CD14-positive monocyte (primary cell): ENCODE data around the gene SLC50A1. TPM values are rescaled to one million over a fixed set of nuclear protein-coding genes. Genes with fewer than 3 reads are reported as not detected.
A peak's percentile ranks its signal among the peaks of the same experiment; 100 is the strongest.

ENCODE experiments used
- DNase-seq, 3 donors: peaks; one replicate each; pipeline ENCODE4 v3.0.0-alpha.2; 2011 to 2022
- H2AFZ ChIP-seq: 2 replicates; pipeline ENCODE4 v1.6.0; 2012; ENCODE audit warnings: mild to moderate bottlenecking, low read depth, low read length, inconsistent platforms; ENCODE audit not compliant: insufficient read depth, poor library complexity, severe bottlenecking
- H3K27ac ChIP-seq, 2 donors: 1 replicate in 1 of 2; 2 replicates in 1 of 2; pipeline ENCODE4 v1.5.1; 2012 to 2013; ENCODE audit warnings: low read length in 2 of 2, control low read depth in 1 of 2, inconsistent platforms in 1 of 2, low read depth in 1 of 2, mild to moderate bottlenecking in 1 of 2
- H3K27me3 ChIP-seq, 2 donors: one replicate each; pipeline versions ENCODE4 v1.6.0 to v1.6.1; 2011 to 2013; ENCODE audit warnings: low read length in 2 of 2; ENCODE audit not compliant: control insufficient read depth in 2 of 2, insufficient read depth in 2 of 2
- H3K36me3 ChIP-seq, 2 donors: replicated peaks in 1 of 2; 1 replicate in 1 of 2; 2 replicates in 1 of 2; pipeline versions ENCODE4 v1.5.1 to v1.6.1; 2012 to 2013; ENCODE audit warnings: low read length in 2 of 2, control low read depth in 1 of 2, inconsistent platforms in 1 of 2, mild to moderate bottlenecking in 1 of 2; ENCODE audit not compliant: insufficient read depth in 2 of 2, control insufficient read depth in 1 of 2
- H3K4me1 ChIP-seq, 2 donors: 1 replicate in 1 of 2; 2 replicates in 1 of 2; pipeline versions ENCODE4 v1.5.1 to v1.6.1; 2012 to 2013; ENCODE audit warnings: low read length in 2 of 2, control low read depth in 1 of 2, inconsistent platforms in 1 of 2, mild to moderate bottlenecking in 1 of 2, moderate library complexity in 1 of 2; ENCODE audit not compliant: insufficient read depth in 2 of 2, control insufficient read depth in 1 of 2
- H3K4me2 ChIP-seq: replicated peaks from 2 replicates; pipeline ENCODE3; 2012; ENCODE audit warnings: low read length, moderate library complexity, mild to moderate bottlenecking; ENCODE audit not compliant: poor library complexity, severe bottlenecking; ENCODE audit errors: extremely low read depth
- H3K4me3 ChIP-seq, 3 experiments: fragments of 200-600 bp in 1 of 3; sonication (generic) in 1 of 3; replicated peaks in 1 of 3; 1 replicate in 2 of 3; 2 replicates in 1 of 3; pipeline ENCODE4 v1.5.1; 2011 to 2013; ENCODE audit warnings: low read length in 3 of 3, mild to moderate bottlenecking in 3 of 3, control low read depth in 2 of 3, low read depth in 2 of 3, inconsistent platforms in 1 of 3, moderate library complexity in 1 of 3
- H3K79me2 ChIP-seq: 2 replicates; pipeline ENCODE4 v1.6.0; 2012; ENCODE audit warnings: mild to moderate bottlenecking, control low read depth, inconsistent platforms, low read length, moderate library complexity; ENCODE audit not compliant: insufficient read depth
- H3K9ac ChIP-seq: 2 replicates; pipeline ENCODE4 v1.6.0; 2017; ENCODE audit warnings: low read length, mild to moderate bottlenecking; ENCODE audit not compliant: insufficient read depth, poor library complexity, severe bottlenecking
- H3K9me3 ChIP-seq, 2 donors: replicated peaks in 1 of 2; 1 replicate in 1 of 2; 2 replicates in 1 of 2; pipeline versions ENCODE4 v1.5.1 to v1.6.1; 2012 to 2013; ENCODE audit warnings: low read length in 2 of 2, control low read depth in 1 of 2; ENCODE audit not compliant: control insufficient read depth in 1 of 2, insufficient read depth in 1 of 2
- H4K20me1 ChIP-seq: 2 replicates; pipeline ENCODE4 v1.6.0; 2012; ENCODE audit warnings: mild to moderate bottlenecking, low read length, control low read depth, moderate library complexity; ENCODE audit not compliant: insufficient read depth
- H3K27ac Mint-ChIP-seq, 7 donors: one replicate each; pipeline ENCODE4 v1.8.0; 2020; ENCODE audit warnings: mild to moderate bottlenecking in 7 of 7, mixed read lengths in 7 of 7, moderate library complexity in 6 of 7, inconsistent platforms in 2 of 7
- H3K27me3 Mint-ChIP-seq, 3 donors: one replicate each; pipeline ENCODE4 v1.8.0; 2021 to 2022; ENCODE audit warnings: low read depth in 3 of 3, mild to moderate bottlenecking in 3 of 3, mixed read lengths in 3 of 3, moderate library complexity in 3 of 3, inconsistent platforms in 1 of 3
- H3K36me3 Mint-ChIP-seq, 2 donors: one replicate each; pipeline ENCODE4 v1.8.0; 2020; ENCODE audit warnings: mixed read lengths in 2 of 2, inconsistent platforms in 1 of 2, mild to moderate bottlenecking in 1 of 2
- H3K4me1 Mint-ChIP-seq: one replicate; pipeline ENCODE4 v1.8.0; 2020; ENCODE audit warnings: mild to moderate bottlenecking, mixed read lengths
- H3K4me3 Mint-ChIP-seq, 2 donors: one replicate each; pipeline ENCODE4 v1.8.0; 2020; ENCODE audit warnings: mild to moderate bottlenecking in 2 of 2, mixed read lengths in 2 of 2, moderate library complexity in 1 of 2
- H3K9me3 Mint-ChIP-seq, 7 donors: one replicate each; pipeline ENCODE4 v1.8.0; 2020 to 2022; ENCODE audit warnings: mixed read lengths in 7 of 7, mild to moderate bottlenecking in 6 of 7, moderate library complexity in 6 of 7, inconsistent platforms in 2 of 7
- WGBS: methylation state at CpG from one replicate; pipeline ENCODE4 v1.1.5; 2013; ENCODE audit warnings: missing lambda C conversion rate; ENCODE audit not compliant: insufficient coverage; 5-methylcytosine and 5-hydroxymethylcytosine counted together
- intact Hi-C, 2 donors: fragments of 100-400 bp; cut with micrococcal nuclease; formaldehyde crosslinking; loops; one replicate each; pipeline versions ENCODE4 v1.15.0 to v1.15.1; 2023
- polyA plus RNA-seq, 3 donors: library from polyadenylated mRNA; depleted of rRNA in 1 of 3; unstranded in 2 of 3; stranded (reverse) in 1 of 3; fragments of 300-500 nt in 2 of 3; fragments of >200 nt in 1 of 3; fragmentation: Illumina TruSeq in 2 of 3; gene quantifications; 1 replicate in 2 of 3; 2 replicates in 1 of 3; pipeline ENCODE4 v1.2.3, GENCODE V29; 2012 to 2021
- TF ChIP-seq, protein P1 (sequence below): fragments of 200-600 bp; IDR thresholded peaks from one replicate; pipeline ENCODE4 v1.8.0; 2022; ENCODE audit warnings: antibody characterized with exemption, mild to moderate bottlenecking

The SLC50A1 gene
- polyA plus RNA-seq, 3 donors, result 40.0 to 50.8 (median 49.4) TPM

DNA sequence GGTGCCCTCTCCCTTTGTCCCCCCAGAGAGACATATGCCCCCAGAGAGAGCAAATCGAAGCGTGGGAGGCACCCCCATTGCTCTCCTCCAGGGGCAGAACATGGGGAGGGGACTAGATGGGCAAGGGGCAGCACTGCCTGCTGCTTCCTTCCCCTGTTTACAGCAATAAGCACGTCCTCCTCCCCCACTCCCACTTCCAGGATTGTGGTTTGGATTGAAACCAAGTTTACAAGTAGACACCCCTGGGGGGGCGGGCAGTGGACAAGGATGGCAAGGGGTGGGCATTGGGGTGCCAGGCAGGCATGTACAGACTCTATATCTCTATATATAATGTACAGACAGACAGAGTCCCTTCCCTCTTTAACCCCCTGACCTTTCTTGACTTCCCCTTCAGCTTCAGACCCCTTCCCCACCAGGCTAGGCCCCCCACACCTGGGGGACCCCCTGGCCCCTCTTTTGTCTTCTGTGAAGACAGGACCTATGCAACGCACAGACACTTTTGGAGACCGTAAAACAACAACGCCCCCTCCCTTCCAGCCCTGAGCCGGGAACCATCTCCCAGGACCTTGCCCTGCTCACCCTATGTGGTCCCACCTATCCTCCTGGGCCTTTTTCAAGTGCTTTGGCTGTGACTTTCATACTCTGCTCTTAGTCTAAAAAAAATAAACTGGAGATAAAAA is 48.7 kb upstream of the SLC50A1 start:
- Histone ChIP-seq H4K20me1 (peaks cover 23% of the 10 kb centered on the region), H3K4me3 (no peak overlapping the region), H2AFZ (no peak overlapping the region), H3K79me2 (no peaks in the 10 kb centered on the region), H3K4me2 (no peak overlapping the region), H3K9me3 (peaks cover 0 to 12% of the 10 kb centered on the region in 2 donors), H3K4me1 (peaks cover 31 to 39% of the 10 kb centered on the region in 2 donors), H3K9ac (no peak overlapping the region), H3K36me3 (no peaks in the 10 kb centered on the region), H3K27ac (no peak overlapping the region), H3K27me3 (peaks cover 18 to 25% of the 10 kb centered on the region in 2 donors)
- Mint-ChIP-seq H3K27ac (peak overlapping the region in 1 of 7 donors; percentile 33), H3K4me3 (no peak overlapping the region), H3K4me1 (peaks cover 34% of the 10 kb centered on the region), H3K9me3 (peaks cover 0 to 14% (median 4%) of the 10 kb centered on the region in 7 donors), H3K36me3 (peaks cover 5 to 9% of the 10 kb centered on the region in 2 donors), H3K27me3 (peaks cover 23 to 30% (median 28%) of the 10 kb centered on the region in 3 donors)
- intact Hi-C loops, result loop anchor here in 1 of 2 donors (5.0 to 10.0 kb wide), 3 partner anchors 35 to 532 kb away; partner anchors contain the start of genes ADAM15 and UBE2Q1
- peak in 1 of 3 donors; percentile 3 for DNase-seq
- 57% methylated on average over 3 of the region's 8 CpGs for WGBS
- TF ChIP-seq, protein P1, sequence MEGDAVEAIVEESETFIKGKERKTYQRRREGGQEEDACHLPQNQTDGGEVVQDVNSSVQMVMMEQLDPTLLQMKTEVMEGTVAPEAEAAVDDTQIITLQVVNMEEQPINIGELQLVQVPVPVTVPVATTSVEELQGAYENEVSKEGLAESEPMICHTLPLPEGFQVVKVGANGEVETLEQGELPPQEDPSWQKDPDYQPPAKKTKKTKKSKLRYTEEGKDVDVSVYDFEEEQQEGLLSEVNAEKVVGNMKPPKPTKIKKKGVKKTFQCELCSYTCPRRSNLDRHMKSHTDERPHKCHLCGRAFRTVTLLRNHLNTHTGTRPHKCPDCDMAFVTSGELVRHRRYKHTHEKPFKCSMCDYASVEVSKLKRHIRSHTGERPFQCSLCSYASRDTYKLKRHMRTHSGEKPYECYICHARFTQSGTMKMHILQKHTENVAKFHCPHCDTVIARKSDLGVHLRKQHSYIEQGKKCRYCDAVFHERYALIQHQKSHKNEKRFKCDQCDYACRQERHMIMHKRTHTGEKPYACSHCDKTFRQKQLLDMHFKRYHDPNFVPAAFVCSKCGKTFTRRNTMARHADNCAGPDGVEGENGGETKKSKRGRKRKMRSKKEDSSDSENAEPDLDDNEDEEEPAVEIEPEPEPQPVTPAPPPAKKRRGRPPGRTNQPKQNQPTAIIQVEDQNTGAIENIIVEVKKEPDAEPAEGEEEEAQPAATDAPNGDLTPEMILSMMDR, result no peak

DNA sequence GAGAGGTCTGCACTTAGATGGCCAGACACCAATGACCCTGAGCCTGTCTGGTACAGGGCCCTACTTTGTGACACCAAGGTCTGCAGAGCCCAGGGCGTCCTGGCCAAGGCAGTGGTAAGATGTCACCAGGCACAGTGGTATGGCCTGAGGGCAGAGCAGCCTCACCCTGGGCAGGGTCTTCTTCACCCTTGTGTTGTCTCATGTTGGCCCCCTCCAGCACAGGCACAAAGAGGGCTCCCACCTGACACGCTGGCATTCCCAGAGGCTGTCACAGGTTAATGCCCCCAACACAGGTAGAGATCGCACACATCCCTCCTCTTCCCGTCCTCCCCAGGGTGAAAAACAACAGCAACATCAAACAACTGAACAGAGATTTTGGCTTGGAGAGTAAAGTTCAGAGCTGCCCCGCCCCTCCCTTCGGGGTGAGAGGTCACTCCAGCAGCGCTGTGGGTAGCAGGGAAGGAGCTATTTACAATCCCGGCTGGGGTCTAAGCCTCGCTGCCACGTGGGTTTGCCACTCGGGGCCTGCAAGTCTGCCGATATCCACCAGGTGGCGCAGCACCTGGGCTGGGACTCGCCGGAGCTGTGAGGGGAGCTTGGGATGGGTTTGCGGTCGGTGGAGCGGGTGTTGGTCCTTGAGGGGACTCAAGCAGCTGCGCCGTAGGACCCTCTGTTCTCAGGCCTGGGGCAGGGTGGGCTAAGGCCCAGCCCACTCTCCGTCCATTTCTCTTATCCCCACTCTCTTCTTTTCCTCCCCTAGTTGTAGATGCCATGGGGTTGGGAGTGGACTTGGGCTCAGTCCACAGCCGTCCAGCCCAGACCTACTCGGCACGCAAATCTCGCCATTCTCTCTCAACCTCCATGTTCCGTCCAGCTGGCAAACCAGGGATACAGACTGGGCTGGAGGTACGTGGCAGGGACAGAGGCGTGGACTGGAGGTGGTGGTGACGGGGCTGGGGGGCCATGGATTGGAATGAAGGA is 44.3 kb upstream of the SLC50A1 start:
- Mint-ChIP-seq H3K9me3 (no peaks in the 10 kb centered on the region), H3K4me3 (peak overlapping the region in 1 of 2 donors; percentile 48), H3K36me3 (peaks cover 0 to 5% of the 10 kb centered on the region in 2 donors), H3K27ac (no peak overlapping the region), H3K27me3 (peaks cover 5 to 15% (median 9%) of the 10 kb centered on the region in 3 donors), H3K4me1 (peaks cover 6% of the 10 kb centered on the region)
- Histone ChIP-seq H4K20me1 (peaks cover 1% of the 10 kb centered on the region), H2AFZ (peak overlapping the region; percentile 1), H3K79me2 (no peaks in the 10 kb centered on the region), H3K4me1 (peaks cover 1 to 11% of the 10 kb centered on the region in 2 donors), H3K9me3 (no peaks in the 10 kb centered on the region), H3K27me3 (peaks cover 0 to 6% of the 10 kb centered on the region in 2 donors), H3K4me2 (no peak overlapping the region), H3K36me3 (no peaks in the 10 kb centered on the region), H3K27ac (no peak overlapping the region), H3K9ac (no peak overlapping the region), H3K4me3 (no peak overlapping the region)
- intact Hi-C loops, result loop anchor here (1.0 to 5.0 kb wide), 3 partner anchors 36 to 76 kb away; partner anchors contain the start of gene EFNA1 (in 1 of the 2)
- peak; percentile 71 to 79 (median 75) for DNase-seq
- WGBS, result 38% methylated on average over 18 of the region's 29 CpGs
- TF ChIP-seq, protein P1, result peak; percentile 97
